Keratinocyte (primary cell): ENCODE data around the gene USH2A.

Experiments used
- EZH2 ChIP-seq: IDR thresholded peaks from one replicate; pipeline ENCODE4 v1.6.1; 2012; ENCODE audit warnings: inconsistent platforms, mild to moderate bottlenecking, low read length, moderate library complexity
- TF ChIP-seq, protein P1 (sequence below), 3 experiments: IDR thresholded peaks in 1 of 3; conservative IDR thresholded peaks in 1 of 3; optimal IDR thresholded peaks in 1 of 3; 2 replicates in 2 of 3; 3 replicates in 1 of 3; pipeline versions ENCODE3 to v1.5.1; 2011; ENCODE audit warnings: low read length in 3 of 3, mild to moderate bottlenecking in 3 of 3, moderate library complexity in 2 of 3, control low read depth in 1 of 3, inconsistent platforms in 1 of 3; ENCODE audit not compliant: insufficient read depth in 2 of 3; ENCODE audit errors: extremely low read depth in 1 of 3

DNA sequence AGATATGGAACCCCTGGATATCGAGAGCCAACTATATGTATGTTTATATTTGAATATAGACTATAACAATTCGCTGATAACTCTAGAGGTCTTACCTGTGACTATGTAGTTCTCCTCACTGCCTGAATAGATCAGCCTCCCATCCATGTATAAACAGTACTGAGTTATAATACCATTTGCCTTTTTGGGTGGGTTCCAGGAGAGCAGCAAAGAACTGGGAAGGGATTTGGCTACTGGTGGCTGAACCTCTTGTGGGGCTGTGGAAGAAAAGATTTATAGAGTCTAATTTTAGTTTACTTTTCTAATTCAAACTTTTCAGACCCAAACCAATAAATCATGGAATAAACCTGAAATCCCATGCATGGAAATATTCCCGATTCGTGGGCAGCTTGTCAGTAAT is 376.9 kb downstream of the USH2A start:
- TF ChIP-seq, protein P1, sequence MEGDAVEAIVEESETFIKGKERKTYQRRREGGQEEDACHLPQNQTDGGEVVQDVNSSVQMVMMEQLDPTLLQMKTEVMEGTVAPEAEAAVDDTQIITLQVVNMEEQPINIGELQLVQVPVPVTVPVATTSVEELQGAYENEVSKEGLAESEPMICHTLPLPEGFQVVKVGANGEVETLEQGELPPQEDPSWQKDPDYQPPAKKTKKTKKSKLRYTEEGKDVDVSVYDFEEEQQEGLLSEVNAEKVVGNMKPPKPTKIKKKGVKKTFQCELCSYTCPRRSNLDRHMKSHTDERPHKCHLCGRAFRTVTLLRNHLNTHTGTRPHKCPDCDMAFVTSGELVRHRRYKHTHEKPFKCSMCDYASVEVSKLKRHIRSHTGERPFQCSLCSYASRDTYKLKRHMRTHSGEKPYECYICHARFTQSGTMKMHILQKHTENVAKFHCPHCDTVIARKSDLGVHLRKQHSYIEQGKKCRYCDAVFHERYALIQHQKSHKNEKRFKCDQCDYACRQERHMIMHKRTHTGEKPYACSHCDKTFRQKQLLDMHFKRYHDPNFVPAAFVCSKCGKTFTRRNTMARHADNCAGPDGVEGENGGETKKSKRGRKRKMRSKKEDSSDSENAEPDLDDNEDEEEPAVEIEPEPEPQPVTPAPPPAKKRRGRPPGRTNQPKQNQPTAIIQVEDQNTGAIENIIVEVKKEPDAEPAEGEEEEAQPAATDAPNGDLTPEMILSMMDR (optimal IDR thresholded peaks at IDR 0.05 in 1 of 3, IDR thresholded peaks at IDR 0.05 in 1 of 3, conservative IDR thresholded peaks at IDR 0.05 in 1 of 3; ENCODE audit: extremely low read depth in 1 of 3, insufficient read depth in 2 of 3, low read length in 3 of 3) = no peak
- no peak for TF ChIP-seq EZH2
